Raji (cell line): ENCODE data around the gene CCM2L.

Source experiments
- POLR2A ChIP-seq: IDR thresholded peaks from 2 replicates; pipeline ENCODE4 v1.6.1; 2011; ENCODE audit warnings: low read depth, low read length, control low read depth; ENCODE audit not compliant: insufficient read depth

Gene CCM2L

GRCh38 chr20:32010101-32010500 lies at the start of gene CCM2L:
Gene CCM2L, plus strand, starts transcription at chr20:32010438. Its CDS starts 17 bp downstream, at chr20:32010455.
- no peak for TF ChIP-seq POLR2A

- no peak for TF ChIP-seq POLR2A
Measured at GRCh38 chr20:31962761-31963160, 47.5 kb upstream of the CCM2L start.

- TF ChIP-seq POLR2A, result no peak
Measured at GRCh38 chr20:31963889-31964288, 46.3 kb upstream of the CCM2L start.

GRCh38 chr20:31966991-31967655 lies 43.1 kb upstream of the CCM2L start:
- TF ChIP-seq POLR2A, result no peak

GRCh38 chr20:31967830-31968249 lies 42.4 kb upstream of the CCM2L start, which contains the start of gene XKR7:
Gene XKR7, plus strand, starts transcription at chr20:31968151. Its CDS starts 25 bp downstream, at chr20:31968176.
- TF ChIP-seq POLR2A, result no peak

GRCh38 chr20:31968291-31969126 lies 41.7 kb upstream of the CCM2L start:
- no peak for TF ChIP-seq POLR2A

- TF ChIP-seq POLR2A, result no peak
Measured at GRCh38 chr20:31969991-31970390, 40.2 kb upstream of the CCM2L start.

GRCh38 chr20:31972471-31973021 lies 37.7 kb upstream of the CCM2L start:
- no peak for TF ChIP-seq POLR2A

GRCh38 chr20:31974296-31974695 lies 35.9 kb upstream of the CCM2L start:
- no peak for TF ChIP-seq POLR2A

- no peak for TF ChIP-seq POLR2A
Measured at GRCh38 chr20:31974951-31975487, 35.2 kb upstream of the CCM2L start.

GRCh38 chr20:31975874-31976273 lies 34.4 kb upstream of the CCM2L start:
- TF ChIP-seq POLR2A, result no peak

GRCh38 chr20:31977080-31977479 lies 33.2 kb upstream of the CCM2L start:
- TF ChIP-seq POLR2A, result no peak

- no peak for TF ChIP-seq POLR2A
Measured at GRCh38 chr20:31979713-31980426, 30.4 kb upstream of the CCM2L start.

- TF ChIP-seq POLR2A, result no peak
Measured at GRCh38 chr20:31981784-31982183, 28.5 kb upstream of the CCM2L start.

GRCh38 chr20:31984981-31985471 lies 25.2 kb upstream of the CCM2L start:
- TF ChIP-seq POLR2A, result no peak
